Body of pancreas (tissue), 4 donors: ENCODE measurements around the gene SBK1.

Experiments
- CTCF ChIP-seq, 7 experiments: fragments of 450-650 bp in 4 of 7; fragments of 200-600 bp in 3 of 7; sonication (generic) in 3 of 7; IDR thresholded peaks; one replicate each; pipeline ENCODE4 v1.5.1; 2016 to 2019; ENCODE audit warnings: antibody characterized with exemption in 7 of 7
- POLR2A ChIP-seq, 3 donors: fragments of 450-650 bp; IDR thresholded peaks; one replicate each; pipeline ENCODE4 v1.6.1; 2016; ENCODE audit warnings: antibody characterized with exemption in 3 of 3, mild to moderate bottlenecking in 2 of 3

GRCh38 chr16:28265822-28266221, 26.5 kb upstream of the SBK1 start:
- no peak for TF ChIP-seq CTCF (IDR thresholded peaks at IDR 0.05)
- no peak for TF ChIP-seq POLR2A (IDR thresholded peaks at IDR 0.05)
